Neural progenitor cell (in vitro differentiated cells): ENCODE data around the gene IL2. TPM values are rescaled to one million over a fixed set of nuclear protein-coding genes. Genes with fewer than 3 reads are reported as not detected.

Source experiments
- DNase-seq: peaks from one replicate; pipeline ENCODE4 v3.0.0-alpha.2; 2016; ENCODE audit warnings: low spot score
- H2AFZ ChIP-seq: fragments of 200-600 bp; sonication (generic); replicated peaks from 2 replicates; pipeline ENCODE4 v1.6.1; 2016; ENCODE audit warnings: antibody characterized with exemption
- H3F3A ChIP-seq: fragments of 200-600 bp; sonication (generic); 2 replicates; pipeline ENCODE4 v1.6.1; 2016; ENCODE audit warnings: antibody characterized with exemption, low read depth
- H3K27ac ChIP-seq: fragments of 200-600 bp; sonication (generic); 2 replicates; pipeline ENCODE4 v1.5.1; 2016; ENCODE audit warnings: mild to moderate bottlenecking
- H3K27me3 ChIP-seq: fragments of 200-600 bp; sonication (generic); 2 replicates; pipeline ENCODE4 v1.6.1; 2016; ENCODE audit warnings: mild to moderate bottlenecking, moderate library complexity
- H3K36me3 ChIP-seq: fragments of 200-600 bp; sonication (generic); 2 replicates; pipeline ENCODE4 v1.5.1; 2016
- H3K4me1 ChIP-seq: fragments of 200-600 bp; sonication (generic); 2 replicates; pipeline ENCODE4 v1.6.1; 2016; ENCODE audit warnings: mixed run types
- H3K4me2 ChIP-seq: fragments of 200-600 bp; sonication (generic); 2 replicates; pipeline ENCODE4 v1.6.1; 2016
- H3K4me3 ChIP-seq: fragments of 200-600 bp; sonication (generic); 2 replicates; pipeline ENCODE4 v1.5.1; 2016
- H3K79me2 ChIP-seq: fragments of 200-600 bp; sonication (generic); 2 replicates; pipeline ENCODE4 v1.6.1; 2016; ENCODE audit warnings: low read depth
- H3K9ac ChIP-seq: fragments of 200-600 bp; sonication (generic); 2 replicates; pipeline ENCODE4 v1.6.1; 2016
- H3K9me3 ChIP-seq: fragments of 200-600 bp; sonication (generic); 2 replicates; pipeline ENCODE4 v1.5.1; 2016; ENCODE audit warnings: low read depth
- H4K20me1 ChIP-seq: fragments of 200-600 bp; sonication (generic); 2 replicates; pipeline ENCODE4 v1.6.1; 2016; ENCODE audit warnings: low read depth
- H3K27ac Mint-ChIP-seq: 3 replicates; pipeline ENCODE4 v1.8.0; 2021; ENCODE audit warnings: mixed read lengths
- H3K27me3 Mint-ChIP-seq: 2 replicates; pipeline ENCODE4 v1.8.0; 2022; ENCODE audit warnings: low read depth, mild to moderate bottlenecking, inconsistent platforms, moderate library complexity, mixed read lengths; ENCODE audit not compliant: insufficient read depth
- H3K36me3 Mint-ChIP-seq: 3 replicates; pipeline ENCODE4 v1.8.0; 2021; ENCODE audit warnings: mixed read lengths
- H3K4me1 Mint-ChIP-seq: 3 replicates; pipeline ENCODE4 v1.8.0; 2021; ENCODE audit warnings: mixed read lengths
- H3K4me3 Mint-ChIP-seq: 3 replicates; pipeline ENCODE4 v1.8.0; 2021; ENCODE audit warnings: mild to moderate bottlenecking, moderate library complexity, mixed read lengths
- H3K9me3 Mint-ChIP-seq: 3 replicates; pipeline ENCODE4 v1.8.0; 2020; ENCODE audit warnings: mixed read lengths
- CTCF ChIP-seq: fragments of 200-600 bp; sonication (generic); IDR thresholded peaks from 2 replicates; pipeline ENCODE4 v1.5.1; 2017; ENCODE audit warnings: antibody characterized with exemption, mild to moderate bottlenecking
- EZH2 ChIP-seq: fragments of 200-600 bp; sonication (generic); IDR thresholded peaks from 2 replicates; pipeline ENCODE4 v1.6.1; 2017; ENCODE audit warnings: antibody characterized with exemption, mild to moderate bottlenecking, moderate library complexity
- EZH2phosphoT487 ChIP-seq: fragments of 200-600 bp; sonication (generic); IDR thresholded peaks from 2 replicates; pipeline ENCODE4 v1.6.1; 2017; ENCODE audit warnings: antibody characterized with exemption
- total RNA-seq: library from RNA; depleted of rRNA; stranded (reverse); fragments of >200 nt; gene quantifications from 2 replicates; pipeline ENCODE4 v1.2.3, GENCODE V29; 2015; ENCODE audit warnings: low replicate concordance

The IL2 gene
- total RNA-seq, 1 donor from 2014 or later: not detected

- H4K20me1 ChIP-seq: no peaks in the 10 kb centered on the region
- H3K27me3 Mint-ChIP-seq: no peaks in the 10 kb centered on the region
- H3K9me3 Mint-ChIP-seq: no peaks in the 10 kb centered on the region
- H3K4me2 ChIP-seq: no peak overlapping the region
- H3K36me3 Mint-ChIP-seq: no peaks in the 10 kb centered on the region
- no peak overlapping the region for H3K4me3 ChIP-seq
- no peak overlapping the region for H3K9ac ChIP-seq
- H2AFZ ChIP-seq: no peak overlapping the region
- H3F3A ChIP-seq: no peaks in the 10 kb centered on the region
- H3K36me3 ChIP-seq: no peaks in the 10 kb centered on the region
- H3K27ac ChIP-seq: no peak overlapping the region
- no peaks in the 10 kb centered on the region for H3K4me1 ChIP-seq
- H3K27ac Mint-ChIP-seq: no peak overlapping the region
- TF ChIP-seq EZH2: no peak
- no peak for TF ChIP-seq EZH2phosphoT487
- TF ChIP-seq CTCF: no peak
- H3K27me3 ChIP-seq: no peaks in the 10 kb centered on the region
- H3K79me2 ChIP-seq: no peaks in the 10 kb centered on the region
- no peak overlapping the region for H3K4me3 Mint-ChIP-seq
- DNase-seq: no peak
- no peaks in the 10 kb centered on the region for H3K4me1 Mint-ChIP-seq
- H3K9me3 ChIP-seq: no peaks in the 10 kb centered on the region
These were observed 24.3 kb upstream of the IL2 start for GRCh38 chr4:122480655-122481487.

GRCh38 chr4:122479935-122480416, 23.5 kb upstream of the IL2 start:
- Histone ChIP-seq H3K4me3 (no peak overlapping the region), H3K36me3 (no peaks in the 10 kb centered on the region), H3K9me3 (no peaks in the 10 kb centered on the region), H2AFZ (no peak overlapping the region), H3K27me3 (no peaks in the 10 kb centered on the region), H3K27ac (no peak overlapping the region), H4K20me1 (no peaks in the 10 kb centered on the region), H3K4me1 (no peaks in the 10 kb centered on the region), H3K9ac (no peak overlapping the region), H3K79me2 (no peaks in the 10 kb centered on the region), H3F3A (no peaks in the 10 kb centered on the region), H3K4me2 (no peak overlapping the region)
- Mint-ChIP-seq H3K36me3 (no peaks in the 10 kb centered on the region), H3K4me1 (no peaks in the 10 kb centered on the region), H3K27ac (no peak overlapping the region), H3K4me3 (no peak overlapping the region), H3K27me3 (no peaks in the 10 kb centered on the region), H3K9me3 (no peaks in the 10 kb centered on the region)
- no peak for TF ChIP-seq EZH2
- TF ChIP-seq EZH2phosphoT487: no peak
- no peak for TF ChIP-seq CTCF
- DNase-seq: no peak

GRCh38 chr4:122476745-122477144, 20.2 kb upstream of the IL2 start:
- H3K27ac Mint-ChIP-seq: no peak overlapping the region
- Histone ChIP-seq H2AFZ (no peak overlapping the region), H3K27ac (no peak overlapping the region), H3K4me2 (no peak overlapping the region), H3K9ac (no peak overlapping the region), H3K79me2 (no peaks in the 10 kb centered on the region), H3K36me3 (no peaks in the 10 kb centered on the region), H3K27me3 (no peaks in the 10 kb centered on the region), H4K20me1 (no peaks in the 10 kb centered on the region), H3K9me3 (no peaks in the 10 kb centered on the region), H3K4me3 (no peak overlapping the region), H3F3A (no peaks in the 10 kb centered on the region), H3K4me1 (no peaks in the 10 kb centered on the region)
- H3K9me3 Mint-ChIP-seq: no peaks in the 10 kb centered on the region
- no peaks in the 10 kb centered on the region for H3K27me3 Mint-ChIP-seq
- H3K4me3 Mint-ChIP-seq: no peak overlapping the region
- no peak for DNase-seq
- TF ChIP-seq EZH2phosphoT487: no peak
- no peak for TF ChIP-seq EZH2
- no peak for TF ChIP-seq CTCF
- H3K36me3 Mint-ChIP-seq: no peaks in the 10 kb centered on the region
- H3K4me1 Mint-ChIP-seq: no peaks in the 10 kb centered on the region
